Measurements from ENCODE around the gene ZNF775. TPM values are rescaled to one million over a fixed set of nuclear protein-coding genes. Genes with fewer than 3 reads are reported as not detected.

Gene ZNF775
- total RNA-seq, 1 donor from 2014 or later: 8.6 TPM

DNA sequence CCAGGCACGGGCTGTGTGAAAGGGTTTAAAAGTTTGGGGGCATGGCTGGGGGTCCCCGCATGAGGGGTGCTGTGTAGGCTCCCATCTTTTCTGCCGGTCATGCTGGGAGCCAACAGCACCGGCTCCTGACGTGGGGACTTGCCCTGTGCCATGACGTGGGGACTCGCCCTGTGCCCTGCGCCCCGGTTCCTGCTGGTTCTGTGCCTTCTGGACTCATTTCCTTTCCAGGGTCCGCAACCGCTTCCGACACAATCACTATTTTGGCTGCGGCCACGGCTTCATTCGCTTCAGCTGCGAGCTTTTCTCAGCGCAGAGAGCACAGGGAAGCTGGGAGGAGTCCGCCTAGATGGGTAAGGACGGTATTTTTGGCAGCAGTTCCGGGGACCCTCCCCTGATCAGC, 63.7 kb downstream of the ZNF775 start:
- TF ChIP-seq, protein P1, sequence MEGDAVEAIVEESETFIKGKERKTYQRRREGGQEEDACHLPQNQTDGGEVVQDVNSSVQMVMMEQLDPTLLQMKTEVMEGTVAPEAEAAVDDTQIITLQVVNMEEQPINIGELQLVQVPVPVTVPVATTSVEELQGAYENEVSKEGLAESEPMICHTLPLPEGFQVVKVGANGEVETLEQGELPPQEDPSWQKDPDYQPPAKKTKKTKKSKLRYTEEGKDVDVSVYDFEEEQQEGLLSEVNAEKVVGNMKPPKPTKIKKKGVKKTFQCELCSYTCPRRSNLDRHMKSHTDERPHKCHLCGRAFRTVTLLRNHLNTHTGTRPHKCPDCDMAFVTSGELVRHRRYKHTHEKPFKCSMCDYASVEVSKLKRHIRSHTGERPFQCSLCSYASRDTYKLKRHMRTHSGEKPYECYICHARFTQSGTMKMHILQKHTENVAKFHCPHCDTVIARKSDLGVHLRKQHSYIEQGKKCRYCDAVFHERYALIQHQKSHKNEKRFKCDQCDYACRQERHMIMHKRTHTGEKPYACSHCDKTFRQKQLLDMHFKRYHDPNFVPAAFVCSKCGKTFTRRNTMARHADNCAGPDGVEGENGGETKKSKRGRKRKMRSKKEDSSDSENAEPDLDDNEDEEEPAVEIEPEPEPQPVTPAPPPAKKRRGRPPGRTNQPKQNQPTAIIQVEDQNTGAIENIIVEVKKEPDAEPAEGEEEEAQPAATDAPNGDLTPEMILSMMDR (conservative IDR thresholded peaks at IDR 0.05; ENCODE audit: low read depth, low read length): no peak
- no peak for DNase-seq (ENCODE audit: low read depth)
- no peak overlapping the region for H3K4me3 ChIP-seq (ENCODE audit: low read depth, low read length)

DNA sequence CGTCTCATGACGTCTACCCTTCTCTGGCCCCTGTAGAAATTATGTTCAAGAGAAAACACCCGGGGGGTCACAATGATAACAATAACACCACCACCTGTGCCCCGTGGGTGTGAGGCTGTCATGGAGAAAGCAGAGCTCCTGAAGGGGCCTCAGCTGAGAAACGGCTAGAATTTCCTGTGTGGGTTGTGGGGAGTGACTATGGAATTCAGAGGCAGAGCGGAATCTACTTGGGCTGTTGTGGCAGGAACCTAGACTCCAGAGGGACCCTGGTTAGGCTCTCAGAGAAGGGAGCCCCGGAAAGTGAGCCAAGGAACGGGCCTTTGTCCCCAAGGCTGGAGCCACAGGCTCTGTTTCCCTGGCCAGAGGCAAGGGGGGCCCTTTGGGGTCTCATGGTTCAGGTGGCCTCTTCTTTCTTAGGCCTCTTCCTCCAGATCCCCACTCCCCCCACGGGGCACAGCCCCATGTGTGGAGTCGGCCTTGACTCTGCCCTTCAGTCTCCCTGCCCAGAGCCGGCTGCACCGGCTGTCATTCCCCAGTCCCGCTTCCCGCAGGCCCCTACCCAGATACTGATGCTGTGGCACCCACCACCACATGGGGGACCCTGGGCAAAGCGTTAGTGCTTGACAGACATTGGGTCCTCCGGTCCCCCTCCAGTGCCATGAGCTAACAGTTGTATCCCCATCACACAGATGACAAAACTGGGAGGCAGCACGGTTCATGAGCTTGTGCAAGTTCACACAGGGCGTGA, 64.8 kb downstream of the ZNF775 start:
- no peak for DNase-seq (ENCODE audit: low read depth)
- TF ChIP-seq, protein P1 (conservative IDR thresholded peaks at IDR 0.05; ENCODE audit: low read depth, low read length): no peak
- H3K4me3 ChIP-seq (ENCODE audit: low read depth, low read length): no peak overlapping the region

DNA sequence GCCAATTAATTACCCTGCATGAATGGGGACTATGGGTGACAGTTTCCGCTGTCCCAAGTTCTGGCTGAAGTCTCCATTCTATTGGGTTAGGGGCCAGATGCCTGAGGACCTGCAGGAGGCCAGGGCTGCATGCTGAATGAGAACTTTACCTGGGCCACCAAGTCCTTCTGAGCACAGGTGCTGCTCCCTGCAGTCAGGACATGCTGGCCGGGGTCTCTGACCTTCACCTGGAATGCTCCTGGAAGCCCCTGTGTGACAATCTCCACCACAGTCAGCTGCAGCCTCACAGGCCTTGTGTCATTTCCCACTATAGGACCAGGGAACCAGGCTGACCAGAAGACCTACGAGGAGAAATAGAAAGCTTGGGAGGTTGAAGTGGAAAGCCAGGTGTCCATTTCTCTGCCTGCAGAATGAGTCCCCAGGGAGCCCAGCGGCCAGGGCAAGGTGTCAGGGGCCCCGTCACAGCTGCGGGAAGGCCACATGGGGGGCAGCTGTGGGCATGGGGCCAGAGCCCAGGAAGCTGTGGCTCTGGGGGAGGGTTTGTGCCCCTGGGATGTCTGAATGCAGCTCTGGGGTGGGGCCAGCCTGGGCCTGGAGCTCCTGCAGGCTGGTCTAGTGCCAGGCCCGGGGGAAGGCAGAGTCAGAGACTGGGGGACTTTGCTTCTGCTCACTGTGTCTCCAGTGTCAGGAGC, 65.7 kb downstream of the ZNF775 start:
- no peak overlapping the region for H3K4me3 ChIP-seq (ENCODE audit: low read depth, low read length)
- TF ChIP-seq, protein P1 (conservative IDR thresholded peaks at IDR 0.05; ENCODE audit: low read depth, low read length): no peak
- no peak for DNase-seq (ENCODE audit: low read depth)

DNA sequence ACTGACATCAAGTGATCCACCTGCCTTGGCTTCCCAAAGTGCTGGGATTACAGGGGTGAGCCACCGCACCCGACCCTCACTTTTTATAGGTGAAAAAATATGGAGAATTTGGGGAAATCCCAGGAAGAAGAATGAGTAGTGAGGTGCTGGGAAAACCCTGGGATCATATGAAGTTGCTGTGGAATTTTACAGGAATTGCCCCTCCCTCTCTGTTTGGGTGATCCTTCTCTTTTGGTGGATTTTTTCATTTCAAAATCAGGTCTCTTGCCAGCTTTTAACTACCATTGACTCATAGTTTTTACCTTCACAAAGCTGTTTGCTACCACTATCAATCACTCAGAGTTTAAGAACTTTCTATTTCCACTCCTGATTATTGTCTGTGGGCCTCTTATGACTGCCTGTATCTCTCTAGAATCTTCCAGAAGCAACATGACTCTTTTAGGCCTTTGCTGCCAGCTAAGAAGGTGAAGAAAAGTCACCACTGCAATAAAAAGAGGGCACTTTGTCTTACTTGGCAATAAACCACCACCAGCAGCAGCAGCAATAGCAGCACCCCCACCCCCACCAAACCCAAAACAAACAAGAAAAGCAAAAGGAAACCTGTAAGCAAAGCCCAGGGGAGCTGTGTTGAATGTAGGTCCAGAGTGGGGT, 67.3 kb downstream of the ZNF775 start:
- DNase-seq (ENCODE audit: low read depth): no peak
- no peak overlapping the region for H3K4me3 ChIP-seq (ENCODE audit: low read depth, low read length)
- TF ChIP-seq, protein P1 (conservative IDR thresholded peaks at IDR 0.05; ENCODE audit: low read depth, low read length): no peak

Other genes starting within 250 kb of the ZNF775 start
- 45.4 and 60.3 TPM in 2 replicates for gene LRRC61, start 56.0 kb upstream of the ZNF775 start, total RNA-seq
- gene ACTR3C, start 55.8 kb upstream of the ZNF775 start, total RNA-seq: 5.5 and 22.1 TPM in 2 replicates
- gene RARRES2, start 37.7 kb upstream of the ZNF775 start, total RNA-seq: 6.1 and 9.1 TPM in 2 replicates
- gene REPIN1, start 10.5 kb upstream of the ZNF775 start, total RNA-seq: 127 and 218 TPM in 2 replicates
- gene GIMAP8, start 71.3 kb downstream of the ZNF775 start, total RNA-seq: not detected in 2 replicates
- gene GIMAP7, start 135.5 kb downstream of the ZNF775 start, total RNA-seq: not detected in 2 replicates
- gene GIMAP4, start 188.1 kb downstream of the ZNF775 start, total RNA-seq: not detected in 2 replicates

All from epithelial cell of proximal tubule (primary cell).